Measurements from ENCODE around the gene COL6A1.
"Not testable (repeated sequence)": the region's sequence is repeated elsewhere in the genome, so short reads cannot be mapped to it uniquely, and the experiment has no call there.

Gene COL6A1

DNA sequence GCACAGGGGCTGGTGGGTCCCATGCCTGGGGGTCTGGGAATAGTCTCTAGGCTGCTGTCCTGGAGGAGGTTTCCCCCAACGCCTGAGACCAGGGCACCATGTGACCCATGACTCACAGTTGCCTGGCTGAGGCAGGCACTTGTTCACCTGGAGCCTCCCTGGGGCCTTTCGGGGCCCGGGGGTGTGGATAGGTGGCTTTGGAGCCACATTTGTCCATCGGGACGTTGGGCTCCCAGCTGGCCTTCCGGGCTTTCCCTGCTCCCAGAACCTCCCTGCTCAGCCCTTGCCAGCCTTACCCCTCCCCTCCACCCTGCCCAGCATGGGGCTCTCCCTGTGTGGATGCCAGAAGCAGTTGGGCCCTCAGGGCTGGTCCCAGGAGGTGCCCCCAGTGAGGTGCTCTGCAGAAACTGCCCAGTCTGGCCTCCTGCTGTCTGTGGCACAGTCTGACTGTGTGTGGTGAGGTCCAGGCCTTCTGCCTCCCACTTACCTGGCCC is 14.2 kb downstream of the COL6A1 start:
- no peak for DNase-seq

DNA sequence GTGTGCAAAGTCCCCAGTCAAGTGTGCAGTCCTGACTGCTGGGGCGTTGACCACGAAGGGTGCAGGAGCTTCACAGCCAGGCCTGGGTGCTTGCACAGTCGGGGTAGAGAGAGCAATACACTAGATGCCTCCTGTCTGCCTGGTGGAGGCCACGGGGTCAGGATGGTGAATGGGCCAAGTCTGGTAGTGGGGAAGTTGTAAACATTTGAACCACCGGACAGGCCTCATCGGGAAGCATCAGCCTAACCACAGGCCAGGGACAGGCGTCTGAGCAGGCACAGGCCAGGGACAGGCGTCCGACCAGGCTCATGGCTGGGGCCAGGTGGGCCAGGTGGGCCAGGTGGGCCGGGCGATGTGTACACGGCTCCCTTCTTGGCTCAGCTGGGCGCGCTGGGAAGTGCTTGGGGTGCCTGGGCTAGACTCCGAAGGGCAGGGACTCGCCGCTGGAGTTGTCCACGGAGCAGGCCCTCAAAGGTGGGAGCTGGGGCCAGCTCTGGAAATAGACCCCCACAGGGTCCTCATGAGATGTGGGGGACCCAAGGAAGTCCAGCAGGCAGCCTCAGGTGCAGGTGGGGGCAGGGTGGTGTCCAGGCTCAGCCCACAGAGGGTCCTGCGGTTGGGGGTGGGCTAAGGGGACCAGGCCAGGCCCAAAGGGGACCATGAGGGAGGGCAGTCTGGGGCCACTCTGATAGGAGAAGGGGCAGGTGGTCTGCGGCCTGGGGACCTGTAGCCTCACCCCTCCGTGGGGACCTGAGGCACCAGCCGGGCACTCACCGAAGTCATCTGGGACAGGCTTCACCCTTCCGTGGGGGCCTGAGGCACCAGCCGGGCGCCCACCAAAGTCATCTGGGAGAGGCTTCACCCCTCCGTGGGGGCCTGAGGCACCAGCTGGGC is 15.0 kb downstream of the COL6A1 start:
- no peak for DNase-seq

GRCh38 chr21:45997205-45997494 is 15.6 kb downstream of the COL6A1 start:
- no peak for DNase-seq

GRCh38 chr21:45997495-45998275 is 16.1 kb downstream of the COL6A1 start:
- DNase-seq = no peak

- no peak for DNase-seq
Measured at GRCh38 chr21:45998276-45998701, 16.7 kb downstream of the COL6A1 start.

GRCh38 chr21:45998871-45999580 is 17.5 kb downstream of the COL6A1 start:
- DNase-seq = no peak

- DNase-seq = no peak
Measured at GRCh38 chr21:45999581-46000181, 18.1 kb downstream of the COL6A1 start.

DNA sequence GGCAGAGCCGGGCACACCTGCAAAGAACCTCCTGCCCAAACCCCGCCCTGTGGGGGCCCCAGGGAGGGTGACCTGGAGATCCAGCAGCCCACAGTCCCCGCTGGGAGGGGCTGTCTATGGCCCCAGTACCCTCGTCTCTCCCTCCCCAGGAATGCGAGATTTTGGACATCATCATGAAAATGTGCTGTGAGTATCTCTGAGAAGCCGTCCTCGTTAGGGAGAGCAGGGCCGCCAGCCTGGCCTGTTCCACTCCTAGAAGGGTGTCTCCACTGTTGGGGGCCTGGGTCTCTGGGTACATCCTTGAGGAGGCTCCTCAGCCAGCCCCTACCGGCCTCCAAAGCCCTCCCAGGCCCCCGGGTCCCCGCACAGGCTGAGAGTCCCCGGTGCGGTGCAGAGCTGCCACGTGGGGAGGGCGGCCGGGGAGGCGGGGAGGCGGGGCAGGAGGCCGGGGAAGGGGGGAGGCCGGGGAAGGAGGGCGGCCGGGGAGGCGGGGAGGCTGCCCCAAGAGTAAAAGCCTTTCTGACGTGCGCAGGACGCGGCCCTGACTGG is 18.7 kb downstream of the COL6A1 start:
- DNase-seq = no peak

- DNase-seq = no peak
Measured at GRCh38 chr21:46000731-46001641, 19.4 kb downstream of the COL6A1 start.

DNA sequence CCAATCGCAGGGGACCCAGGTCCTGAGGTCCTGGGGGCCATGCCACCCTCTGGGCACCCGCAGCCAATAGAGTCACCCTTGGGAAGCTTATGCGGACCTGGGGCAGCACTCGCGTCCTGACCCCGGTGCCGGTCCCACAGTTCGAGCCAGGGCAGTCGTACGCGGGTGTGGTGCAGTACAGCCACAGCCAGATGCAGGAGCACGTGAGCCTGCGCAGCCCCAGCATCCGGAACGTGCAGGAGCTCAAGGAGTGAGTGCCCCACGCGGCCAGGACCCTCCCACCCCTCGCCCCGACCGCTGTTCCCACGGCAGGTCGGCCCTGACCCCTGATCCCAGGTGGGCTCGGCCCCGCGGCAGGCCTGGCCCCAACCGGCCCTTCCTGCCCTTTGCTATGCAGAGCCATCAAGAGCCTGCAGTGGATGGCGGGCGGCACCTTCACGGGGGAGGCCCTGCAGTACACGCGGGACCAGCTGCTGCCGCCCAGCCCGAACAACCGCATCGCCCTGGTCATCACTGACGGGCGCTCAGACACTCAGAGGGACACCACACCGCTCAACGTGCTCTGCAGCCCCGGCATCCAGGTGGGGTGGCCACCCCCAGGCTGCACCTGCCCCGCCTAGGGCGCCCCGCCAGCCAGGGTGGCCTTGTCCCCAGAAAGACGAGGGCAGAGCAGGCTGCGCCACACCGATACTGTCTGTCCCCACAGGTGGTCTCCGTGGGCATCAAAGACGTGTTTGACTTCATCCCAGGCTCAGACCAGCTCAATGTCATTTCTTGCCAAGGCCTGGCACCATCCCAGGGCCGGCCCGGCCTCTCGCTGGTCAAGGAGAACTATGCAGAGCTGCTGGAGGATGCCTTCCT is 20.5 kb downstream of the COL6A1 start:
- DNase-seq = no peak

GRCh38 chr21:46002841-46003574 is 21.4 kb downstream of the COL6A1 start:
- no peak for DNase-seq

DNA sequence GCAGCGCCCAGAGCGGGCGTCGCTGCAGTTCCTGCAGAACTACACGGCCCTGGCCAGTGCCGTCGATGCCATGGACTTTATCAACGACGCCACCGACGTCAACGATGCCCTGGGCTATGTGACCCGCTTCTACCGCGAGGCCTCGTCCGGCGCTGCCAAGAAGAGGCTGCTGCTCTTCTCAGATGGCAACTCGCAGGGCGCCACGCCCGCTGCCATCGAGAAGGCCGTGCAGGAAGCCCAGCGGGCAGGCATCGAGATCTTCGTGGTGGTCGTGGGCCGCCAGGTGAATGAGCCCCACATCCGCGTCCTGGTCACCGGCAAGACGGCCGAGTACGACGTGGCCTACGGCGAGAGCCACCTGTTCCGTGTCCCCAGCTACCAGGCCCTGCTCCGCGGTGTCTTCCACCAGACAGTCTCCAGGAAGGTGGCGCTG is 22.0 kb downstream of the COL6A1 start:
- DNase-seq = no peak

DNA sequence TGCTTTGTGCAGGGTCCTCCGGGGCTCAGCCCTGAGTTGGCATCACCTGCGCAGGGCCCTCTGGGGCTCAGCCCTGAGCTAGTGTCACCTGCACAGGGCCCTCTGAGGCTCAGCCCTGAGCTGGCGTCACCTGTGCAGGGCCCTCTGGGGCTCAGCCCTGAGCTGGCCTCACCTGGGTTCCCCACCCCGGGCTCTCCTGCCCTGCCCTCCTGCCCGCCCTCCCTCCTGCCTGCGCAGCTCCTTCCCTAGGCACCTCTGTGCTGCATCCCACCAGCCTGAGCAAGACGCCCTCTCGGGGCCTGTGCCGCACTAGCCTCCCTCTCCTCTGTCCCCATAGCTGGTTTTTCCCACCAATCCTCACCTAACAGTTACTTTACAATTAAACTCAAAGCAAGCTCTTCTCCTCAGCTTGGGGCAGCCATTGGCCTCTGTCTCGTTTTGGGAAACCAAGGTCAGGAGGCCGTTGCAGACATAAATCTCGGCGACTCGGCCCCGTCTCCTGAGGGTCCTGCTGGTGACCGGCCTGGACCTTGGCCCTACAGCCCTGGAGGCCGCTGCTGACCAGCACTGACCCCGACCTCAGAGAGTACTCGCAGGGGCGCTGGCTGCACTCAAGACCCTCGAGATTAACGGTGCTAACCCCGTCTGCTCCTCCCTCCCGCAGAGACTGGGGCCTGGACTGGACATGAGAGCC is 22.7 kb downstream of the COL6A1 start:
- DNase-seq = no peak

- no peak for DNase-seq
Measured at GRCh38 chr21:46005081-46005480, 23.5 kb downstream of the COL6A1 start.

DNA sequence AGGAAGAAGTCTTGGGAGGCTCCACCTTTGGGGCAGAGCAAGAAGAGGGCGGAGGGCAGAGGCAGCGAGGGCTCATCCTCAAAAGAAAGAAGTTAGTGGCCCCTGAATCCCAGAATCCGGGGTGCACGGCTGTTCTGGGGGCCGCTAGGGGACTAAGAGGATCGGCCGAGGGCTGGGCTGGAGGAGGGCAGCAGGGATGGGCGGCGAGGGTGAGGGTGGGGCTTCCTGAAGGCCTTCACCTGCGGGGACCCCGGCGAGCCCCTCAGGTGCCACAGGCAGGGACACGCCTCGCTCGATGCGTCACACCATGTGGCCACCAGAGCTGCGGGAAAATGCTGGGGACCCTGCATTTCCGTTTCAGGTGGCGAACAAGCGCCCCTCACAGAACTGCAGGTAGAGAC is 23.9 kb downstream of the COL6A1 start:
- no peak for DNase-seq

- not testable (repeated sequence) for DNase-seq
Measured at GRCh38 chr21:46005894-46006546, 24.4 kb downstream of the COL6A1 start.

DNA sequence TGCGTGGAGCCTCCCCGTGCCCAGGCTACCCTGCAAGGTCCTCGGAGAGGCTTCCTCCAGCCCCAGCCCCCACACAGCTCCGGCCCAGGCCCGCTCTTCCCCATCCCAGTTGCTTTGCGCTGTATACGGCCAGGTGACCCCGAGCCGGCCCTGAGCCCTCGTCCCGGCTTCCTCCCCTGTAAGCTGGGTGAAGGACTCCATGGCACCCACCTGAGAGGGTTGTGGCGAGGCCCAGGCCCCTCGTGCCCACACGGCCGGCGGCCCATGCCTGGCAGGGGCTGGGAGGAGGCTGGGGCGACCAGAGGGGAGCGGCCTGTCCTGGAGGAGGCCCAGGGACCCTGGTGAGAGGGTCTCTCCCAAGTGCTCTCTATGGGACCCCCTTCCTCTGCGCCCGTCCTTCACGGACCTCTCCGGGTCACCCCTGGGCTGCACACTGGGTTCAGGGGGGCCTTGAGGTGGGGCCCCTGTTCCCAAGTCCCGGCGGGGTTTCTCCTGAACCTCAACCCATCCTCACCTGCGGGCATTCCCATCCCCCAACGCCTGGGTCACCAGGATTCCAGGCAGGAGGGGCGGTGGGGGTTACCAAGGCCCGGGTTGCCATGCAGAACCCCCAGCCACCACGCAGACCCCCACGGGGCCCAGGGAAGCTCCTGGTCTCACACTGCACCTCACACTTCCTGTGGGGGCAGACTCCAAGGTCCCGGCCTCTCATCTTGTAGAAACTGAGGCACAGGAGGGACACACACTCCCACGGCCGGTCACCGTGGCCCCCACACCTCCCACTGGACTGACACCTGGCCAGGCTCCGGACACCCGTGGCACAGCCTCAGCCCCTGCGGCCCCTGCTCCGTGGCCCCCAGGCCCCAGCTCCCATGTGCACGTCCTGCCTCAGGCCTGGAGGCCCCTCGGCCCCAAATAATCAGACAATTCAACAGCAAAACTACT is 25.2 kb downstream of the COL6A1 start:
- no peak for DNase-seq
